B cell (primary cell): Measurements from ENCODE around the gene RAI14. TPM values are rescaled to one million over a fixed set of nuclear protein-coding genes. Genes with fewer than 3 reads are reported as not detected.

Experiments
- ATAC-seq: fragments of 200-7000 bp; cut with Tn5 transposase; one replicate; pipeline ENCODE4 v1.10.0; 2021; ENCODE audit warnings: low read depth, mild to moderate bottlenecking, moderate number of reproducible peaks, moderate library complexity
- CTCF ChIA-PET: fragments of 350-600 bp; sonication (Branson Sonifier 250); formaldehyde crosslinking; loops from one replicate; lab custom pipeline; 2021; ENCODE audit warnings: antibody characterized with exemption, inconsistent platforms; lab: Charles Lee
- POLR2A ChIA-PET: fragments of 350-600 bp; sonication (Branson Sonifier 250); formaldehyde crosslinking; loops from one replicate; lab custom pipeline; 2021; ENCODE audit warnings: antibody characterized with exemption; lab: Charles Lee
- DNase-seq: peaks from one replicate; pipeline ENCODE4 v3.0.0; 2013
- H2AFZ ChIP-seq: 2 replicates; pipeline ENCODE4 v1.6.1; 2012; ENCODE audit warnings: mild to moderate bottlenecking, low read depth, low read length; ENCODE audit not compliant: insufficient read depth, poor library complexity, severe bottlenecking
- H3K27ac ChIP-seq, 2 donors: 1 replicate in 1 of 2; 2 replicates in 1 of 2; pipeline ENCODE4 v1.5.1; 2012 to 2013; ENCODE audit warnings: low read length in 2 of 2, mild to moderate bottlenecking in 2 of 2, moderate library complexity in 1 of 2
- H3K27me3 ChIP-seq, 4 experiments: fragments of 200-600 bp in 1 of 4; sonication (generic) in 1 of 4; replicated peaks in 1 of 4; 1 replicate in 2 of 4; 2 replicates in 2 of 4; pipeline versions ENCODE4 v1.6.1 to v1.7.0; 2013 to 2016; ENCODE audit warnings: low read length in 3 of 4, mild to moderate bottlenecking in 2 of 4, mixed read lengths in 1 of 4, moderate library complexity in 1 of 4; ENCODE audit not compliant: insufficient read depth in 4 of 4, control insufficient read depth in 3 of 4; ENCODE audit errors: control extremely low read depth in 1 of 4
- H3K36me3 ChIP-seq, 2 experiments: replicated peaks in 1 of 2; 1 replicate in 1 of 2; 2 replicates in 1 of 2; pipeline versions ENCODE4 v1.6.1 to v1.7.1; 2013; ENCODE audit warnings: low read length in 1 of 2; ENCODE audit not compliant: insufficient read depth in 2 of 2, control insufficient read depth in 1 of 2; ENCODE audit errors: control extremely low read depth in 1 of 2, extremely low read depth in 1 of 2
- H3K4me1 ChIP-seq, 2 donors: fragments of 200-600 bp in 1 of 2; sonication (generic) in 1 of 2; 1 replicate in 1 of 2; 2 replicates in 1 of 2; pipeline versions ENCODE4 v1.5.1 to v1.6.1; 2013 to 2017; ENCODE audit warnings: low read length in 2 of 2; ENCODE audit not compliant: control insufficient read depth in 2 of 2, insufficient read depth in 2 of 2
- H3K4me2 ChIP-seq: replicated peaks from 2 replicates; pipeline ENCODE3; 2012; ENCODE audit warnings: mild to moderate bottlenecking, low read depth, low read length; ENCODE audit not compliant: poor library complexity, severe bottlenecking
- H3K4me3 ChIP-seq, 5 experiments: fragments of 200-600 bp in 1 of 5; sonication (generic) in 1 of 5; 1 replicate in 3 of 5; 2 replicates in 2 of 5; pipeline versions ENCODE4 v1.5.1 to v1.7.0; 2011 to 2016; ENCODE audit warnings: low read length in 4 of 5, mild to moderate bottlenecking in 4 of 5, low read depth in 2 of 5, control low read depth in 1 of 5, moderate library complexity in 1 of 5; ENCODE audit not compliant: insufficient read depth in 1 of 5; ENCODE audit errors: control extremely low read depth in 1 of 5, extremely low read depth in 1 of 5
- H3K79me2 ChIP-seq: fragments of 200-600 bp; sonication (generic); one replicate; pipeline ENCODE4 v1.6.0; 2016; ENCODE audit warnings: low read length; ENCODE audit not compliant: control insufficient read depth, insufficient read depth
- H3K9ac ChIP-seq: fragments of 200-600 bp; sonication (generic); 2 replicates; pipeline ENCODE4 v1.6.1; 2017; ENCODE audit warnings: mild to moderate bottlenecking, low read length, moderate library complexity
- H3K9me3 ChIP-seq, 3 donors: one replicate each; pipeline versions ENCODE4 v1.6.1 to v1.7.1; 2013; ENCODE audit warnings: low read length in 2 of 3; ENCODE audit not compliant: control insufficient read depth in 2 of 3, insufficient read depth in 1 of 3; ENCODE audit errors: control extremely low read depth in 1 of 3
- H4K20me1 ChIP-seq: 2 replicates; pipeline ENCODE4 v1.6.0; 2012; ENCODE audit warnings: mild to moderate bottlenecking, low read length; ENCODE audit not compliant: insufficient read depth, control insufficient read depth, poor library complexity, severe bottlenecking
- H3K27ac Mint-ChIP-seq: one replicate; pipeline ENCODE4 v1.8.0; 2021; ENCODE audit warnings: mixed read lengths
- H3K27me3 Mint-ChIP-seq: one replicate; pipeline ENCODE4 v1.8.0; 2021; ENCODE audit warnings: mixed read lengths
- H3K4me1 Mint-ChIP-seq: one replicate; pipeline ENCODE4 v1.8.0; 2021; ENCODE audit warnings: mixed read lengths
- H3K4me3 Mint-ChIP-seq: one replicate; pipeline ENCODE4 v1.8.0; 2021; ENCODE audit warnings: mixed read lengths
- H3K9me3 Mint-ChIP-seq: one replicate; pipeline ENCODE4 v1.8.0; 2022; ENCODE audit warnings: mixed read lengths; ENCODE audit not compliant: insufficient read depth
- CTCF ChIP-seq: fragments of 200-600 bp; IDR thresholded peaks from one replicate; pipeline ENCODE4 v1.8.0; 2022; ENCODE audit warnings: antibody characterized with exemption, mild to moderate bottlenecking
- EZH2 ChIP-seq: IDR thresholded peaks from 2 replicates; pipeline ENCODE4 v1.6.1; 2012; ENCODE audit warnings: borderline replicate concordance, low read depth, mild to moderate bottlenecking, moderate library complexity, low read length; ENCODE audit not compliant: insufficient read depth, poor library complexity, severe bottlenecking
- WGBS: methylation state at CpG from one replicate; pipeline ENCODE4 v1.1.5; 2013; ENCODE audit warnings: missing lambda C conversion rate; ENCODE audit not compliant: insufficient coverage; 5-methylcytosine and 5-hydroxymethylcytosine counted together
- intact Hi-C: fragments of 100-400 bp; cut with micrococcal nuclease; formaldehyde crosslinking; loops from one replicate; pipeline ENCODE4 v1.10.0; 2022
- polyA plus RNA-seq: library from polyadenylated mRNA; depleted of rRNA; stranded (reverse); fragments of >200 nt; gene quantifications from 2 replicates; pipeline ENCODE4 v1.2.3, GENCODE V29; 2012
- total RNA-seq, 2 donors: library from RNA; stranded (reverse); fragments of 120-200 nt in 1 of 2; gene quantifications; 1 replicate in 1 of 2; 2 replicates in 1 of 2; pipeline versions ENCODE4 v1.2.3 to v1.2.4, GENCODE V29; 2013 to 2022

RAI14 gene
- total and polyA plus RNA-seq, 2 donors (not counting 1 experiment from before 2014, with no cell fraction given), result 0.55 to 1.9 TPM

- Histone ChIP-seq H4K20me1 (no peaks in the 10 kb centered on the region), H3K27ac (no peak overlapping the region), H3K79me2 (no peaks in the 10 kb centered on the region), H3K27me3 (no peaks in the 10 kb centered on the region), H3K4me3 (no peak overlapping the region), H3K9me3 (no peaks in the 10 kb centered on the region), H3K4me2 (no peak overlapping the region), H3K9ac (no peak overlapping the region), H3K36me3 (no peaks in the 10 kb centered on the region), H3K4me1 (no peaks in the 10 kb centered on the region), H2AFZ (no peak overlapping the region)
- no peak for DNase-seq
- TF ChIP-seq CTCF (no peak), EZH2 (no peak)
- 80% methylated on average over 1 of the region's 1 CpG for WGBS
- peaks cover 2% of the 10 kb centered on the region for H3K4me1 Mint-ChIP-seq
- peaks cover 5% of the 10 kb centered on the region for H3K27me3 Mint-ChIP-seq
- no peak for ATAC-seq
- ChIA-PET CTCF (no interaction called here), POLR2A (no interaction called here)
- no peak overlapping the region for H3K4me3 Mint-ChIP-seq
- intact Hi-C loops, result no loop called here
- H3K27ac Mint-ChIP-seq, result no peak overlapping the region
- no peaks in the 10 kb centered on the region for H3K9me3 Mint-ChIP-seq
Measured at GRCh38 chr5:34672196-34672595, 16.1 kb downstream of the RAI14 start.

- H3K27ac Mint-ChIP-seq, result no peak overlapping the region
- no peaks in the 10 kb centered on the region for H4K20me1 ChIP-seq
- ATAC-seq (no peak), DNase-seq (no peak)
- no peaks in the 10 kb centered on the region for H3K27me3 ChIP-seq
- H3K4me3 ChIP-seq, result no peak overlapping the region
- POLR2A ChIA-PET, result no interaction called here
- H3K4me1 ChIP-seq, result no peaks in the 10 kb centered on the region
- peaks cover 6% of the 10 kb centered on the region for H3K27me3 Mint-ChIP-seq
- peaks cover 2% of the 10 kb centered on the region for H3K4me1 Mint-ChIP-seq
- no peaks in the 10 kb centered on the region for H3K9me3 Mint-ChIP-seq
- TF ChIP-seq EZH2, result no peak
- intact Hi-C loops, result no loop called here
- H3K4me2 ChIP-seq, result no peak overlapping the region
- no peak overlapping the region for H3K9ac ChIP-seq
- no peaks in the 10 kb centered on the region for H3K79me2 ChIP-seq
- no peaks in the 10 kb centered on the region for H3K36me3 ChIP-seq
- H2AFZ ChIP-seq, result no peak overlapping the region
- no peak overlapping the region for H3K4me3 Mint-ChIP-seq
- no peaks in the 10 kb centered on the region for H3K9me3 ChIP-seq
- no peak overlapping the region for H3K27ac ChIP-seq
- CTCF ChIA-PET, result no interaction called here
- WGBS, result 92% methylated on average over 3 of the region's 4 CpGs
Measured at GRCh38 chr5:34673463-34674125, 17.5 kb downstream of the RAI14 start.
